Muscle layer of colon (tissue), 2 donors: ENCODE measurements around the gene ANKRD49.

Source experiments
- H3K27ac ChIP-seq: one replicate; pipeline ENCODE4 v1.7.0; 2013; ENCODE audit warnings: low read depth, mild to moderate bottlenecking, low read length, moderate library complexity
- H3K27me3 ChIP-seq, 2 donors: one replicate each; pipeline ENCODE4 v1.7.0; 2013; ENCODE audit warnings: low read length in 2 of 2, mild to moderate bottlenecking in 2 of 2; ENCODE audit not compliant: insufficient read depth in 2 of 2, control insufficient read depth in 1 of 2
- H3K36me3 ChIP-seq: one replicate; pipeline ENCODE4 v1.7.0; 2013; ENCODE audit warnings: mild to moderate bottlenecking, low read length; ENCODE audit not compliant: insufficient read depth
- H3K4me1 ChIP-seq: one replicate; pipeline ENCODE4 v1.7.0; 2013; ENCODE audit warnings: mild to moderate bottlenecking, low read length; ENCODE audit not compliant: insufficient read depth
- H3K4me3 ChIP-seq, 2 donors: one replicate each; pipeline ENCODE4 v1.7.0; 2013; ENCODE audit warnings: low read length in 2 of 2, low read depth in 1 of 2, mild to moderate bottlenecking in 1 of 2, moderate library complexity in 1 of 2
- H3K9ac ChIP-seq: one replicate; pipeline ENCODE4 v1.7.0; 2013; ENCODE audit warnings: low read length
- H3K9me3 ChIP-seq: one replicate; pipeline ENCODE4 v1.7.0; 2013; ENCODE audit warnings: mild to moderate bottlenecking, low read length
- donor health status: abdominal sarcoma.
- donor health status: Adenocarcinoma of cecum.

The ANKRD49 gene

GRCh38 chr11:94511932-94512781, 18.4 kb downstream of the ANKRD49 start, which contains the start of gene C11orf97:
C11orf97 (plus strand) TSS chr11:94512461; CDS start chr11:94512529, 68 bp downstream.
- Histone ChIP-seq H3K4me3 (peak within 1 kb of the TSS; percentile 48 to 70), H3K36me3 (no peaks in the 10 kb centered on the region), H3K9ac (no peak within 1 kb of the TSS), H3K27ac (no peak within 1 kb of the TSS), H3K4me1 (no peaks in the 10 kb centered on the region), H3K9me3 (no peaks in the 10 kb centered on the region), H3K27me3 (peaks cover 0 to 5% of the 10 kb centered on the region in 2 donors)

DNA sequence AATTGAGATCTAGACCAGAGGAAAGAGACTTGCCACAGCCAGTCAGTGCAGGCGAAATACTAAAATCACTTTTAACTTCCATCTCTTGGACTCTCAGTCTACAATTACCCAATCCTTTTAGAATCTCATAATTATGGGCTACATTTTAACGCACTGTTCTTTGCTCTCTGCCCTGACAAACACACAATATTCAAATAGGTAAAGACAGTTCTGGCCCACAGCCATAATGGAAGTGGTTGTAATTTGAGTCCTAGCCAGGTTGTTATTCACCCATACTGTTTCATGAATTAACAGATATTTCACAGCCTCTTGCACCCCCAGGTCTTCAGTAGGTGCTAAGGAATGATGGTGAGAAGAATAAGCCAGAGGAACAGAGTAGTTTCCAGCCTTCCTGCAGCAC, 19.3 kb downstream of the ANKRD49 start:
- H3K9me3 ChIP-seq: no peaks in the 10 kb centered on the region
- no peak overlapping the region for H3K9ac ChIP-seq
- H3K4me1 ChIP-seq: no peaks in the 10 kb centered on the region
- no peak overlapping the region for H3K4me3 ChIP-seq
- H3K27ac ChIP-seq: no peak overlapping the region
- peaks cover 0 to 5% of the 10 kb centered on the region in 2 donors for H3K27me3 ChIP-seq
- no peaks in the 10 kb centered on the region for H3K36me3 ChIP-seq

GRCh38 chr11:94515398-94515797, 21.6 kb downstream of the ANKRD49 start:
- peaks cover 0 to 5% of the 10 kb centered on the region in 2 donors for H3K27me3 ChIP-seq
- H3K9ac ChIP-seq: no peak overlapping the region
- no peak overlapping the region for H3K27ac ChIP-seq
- H3K4me1 ChIP-seq: no peaks in the 10 kb centered on the region
- no peaks in the 10 kb centered on the region for H3K36me3 ChIP-seq
- no peaks in the 10 kb centered on the region for H3K9me3 ChIP-seq
- no peak overlapping the region for H3K4me3 ChIP-seq

DNA sequence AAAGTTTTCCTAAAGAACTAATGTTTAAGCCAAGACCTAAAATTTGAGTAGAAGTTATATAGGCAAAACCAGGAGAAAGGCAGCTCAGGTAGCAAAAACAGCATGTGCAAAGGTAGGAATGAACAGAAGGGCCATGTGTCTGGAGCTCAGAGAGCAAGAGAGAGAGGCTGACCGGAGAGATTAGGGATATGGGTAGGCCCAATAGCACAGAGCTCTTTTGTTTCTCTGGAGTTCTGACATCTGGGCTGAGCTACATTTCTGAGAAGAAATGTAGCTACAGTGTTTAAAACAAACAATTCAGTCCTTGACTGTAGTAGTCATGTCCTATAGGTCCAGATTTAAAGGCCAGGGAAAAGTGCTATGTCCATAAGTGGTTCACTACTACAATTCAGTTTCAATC, 22.9 kb downstream of the ANKRD49 start:
- Histone ChIP-seq H3K4me1 (no peaks in the 10 kb centered on the region), H3K9me3 (no peaks in the 10 kb centered on the region), H3K27me3 (peaks cover 0 to 5% of the 10 kb centered on the region in 2 donors), H3K27ac (no peak overlapping the region), H3K36me3 (no peaks in the 10 kb centered on the region), H3K9ac (no peak overlapping the region), H3K4me3 (no peak overlapping the region)

GRCh38 chr11:94518300-94518699, 24.5 kb downstream of the ANKRD49 start:
- Histone ChIP-seq H3K4me1 (no peaks in the 10 kb centered on the region), H3K4me3 (no peak overlapping the region), H3K36me3 (no peaks in the 10 kb centered on the region), H3K27me3 (no peaks in the 10 kb centered on the region), H3K27ac (no peak overlapping the region), H3K9me3 (no peaks in the 10 kb centered on the region), H3K9ac (no peak overlapping the region)

GRCh38 chr11:94519478-94520084, 25.8 kb downstream of the ANKRD49 start:
- Histone ChIP-seq H3K27ac (no peak overlapping the region), H3K4me3 (no peak overlapping the region), H3K9ac (no peak overlapping the region), H3K4me1 (no peaks in the 10 kb centered on the region), H3K36me3 (no peaks in the 10 kb centered on the region), H3K27me3 (no peaks in the 10 kb centered on the region), H3K9me3 (no peaks in the 10 kb centered on the region)

DNA sequence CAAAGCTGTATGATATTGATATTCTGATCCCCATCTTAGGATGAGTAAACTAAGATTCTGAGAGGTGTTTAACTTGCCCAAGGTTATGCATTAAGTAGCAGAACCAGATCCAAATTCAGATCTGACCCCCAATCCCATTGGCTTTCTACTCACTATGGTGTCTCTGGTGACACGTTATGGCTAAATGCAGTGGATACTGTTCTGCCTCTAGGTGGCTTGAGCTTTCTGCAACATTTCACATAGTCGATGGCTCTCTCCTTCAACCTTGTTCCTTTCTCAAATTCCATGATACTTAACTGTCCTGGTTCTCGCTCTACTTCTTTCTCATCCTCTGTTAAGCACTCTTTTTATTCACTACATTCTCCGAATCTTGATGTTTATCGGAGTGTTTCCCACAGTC, 27.9 kb downstream of the ANKRD49 start:
- Histone ChIP-seq H3K27me3 (no peaks in the 10 kb centered on the region), H3K4me3 (no peak overlapping the region), H3K36me3 (no peaks in the 10 kb centered on the region), H3K9ac (no peak overlapping the region), H3K4me1 (no peaks in the 10 kb centered on the region), H3K9me3 (no peaks in the 10 kb centered on the region), H3K27ac (no peak overlapping the region)

DNA sequence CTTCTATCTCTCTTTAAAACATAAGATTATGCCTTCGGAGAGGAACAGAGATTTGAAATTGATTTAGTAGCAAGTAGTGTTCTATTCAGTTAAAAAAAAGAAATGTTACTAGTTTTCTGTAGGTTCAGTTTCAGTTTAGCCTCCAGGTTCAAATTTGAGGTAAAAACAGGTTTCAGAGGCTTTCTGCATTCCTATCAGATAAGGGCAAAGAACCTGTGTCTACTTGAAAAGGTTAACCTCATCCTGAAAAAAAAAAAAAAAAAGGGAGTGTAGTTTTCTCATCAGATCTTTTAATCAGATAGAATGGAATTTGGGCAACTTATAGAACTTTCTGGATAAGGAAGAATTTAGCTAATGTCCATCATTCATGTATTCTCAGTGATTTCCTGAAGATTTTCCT, 30.6 kb downstream of the ANKRD49 start:
- H3K4me1 ChIP-seq: no peaks in the 10 kb centered on the region
- H3K36me3 ChIP-seq: no peaks in the 10 kb centered on the region
- no peak overlapping the region for H3K4me3 ChIP-seq
- H3K27me3 ChIP-seq: no peaks in the 10 kb centered on the region
- no peak overlapping the region for H3K9ac ChIP-seq
- no peak overlapping the region for H3K27ac ChIP-seq
- H3K9me3 ChIP-seq: no peaks in the 10 kb centered on the region

DNA sequence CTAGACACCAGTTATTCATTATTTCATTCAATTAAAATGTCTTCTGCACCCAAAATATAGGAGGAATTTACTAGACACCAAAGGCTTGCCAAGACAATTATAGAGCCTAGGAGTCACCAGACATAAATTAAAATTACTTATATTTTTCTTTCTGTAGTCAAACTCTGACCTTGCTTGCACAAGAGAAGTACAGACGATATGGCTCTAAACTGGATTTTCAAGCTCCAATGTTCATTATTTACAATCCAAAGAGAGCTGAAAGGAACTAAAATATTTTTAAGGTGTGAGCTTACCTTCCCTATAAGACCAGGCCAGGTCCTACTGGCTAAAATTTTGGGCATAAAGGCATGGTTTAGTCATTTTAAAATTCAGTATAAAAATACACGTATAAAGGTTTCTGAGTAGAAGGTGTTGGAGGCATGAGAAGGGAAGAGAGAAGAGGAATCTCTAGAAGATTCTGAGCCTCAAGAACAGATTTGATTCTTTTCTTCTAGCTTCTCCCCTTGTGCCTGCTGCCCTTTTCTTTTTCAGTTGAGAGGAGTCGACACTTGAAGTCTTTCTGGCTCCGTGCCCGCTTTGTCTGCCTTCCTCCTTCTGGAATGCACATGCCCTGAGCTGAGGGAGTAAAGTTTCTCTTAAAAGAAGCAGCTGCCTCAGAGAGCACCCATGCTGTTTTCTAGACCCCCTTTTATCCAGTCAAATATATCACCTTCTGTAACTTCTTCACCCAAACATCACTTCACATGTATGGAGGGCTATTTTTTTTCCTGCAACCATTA, 32.0 kb downstream of the ANKRD49 start:
- no peak overlapping the region for H3K9ac ChIP-seq
- H3K4me3 ChIP-seq: no peak overlapping the region
- H3K4me1 ChIP-seq: no peaks in the 10 kb centered on the region

DNA sequence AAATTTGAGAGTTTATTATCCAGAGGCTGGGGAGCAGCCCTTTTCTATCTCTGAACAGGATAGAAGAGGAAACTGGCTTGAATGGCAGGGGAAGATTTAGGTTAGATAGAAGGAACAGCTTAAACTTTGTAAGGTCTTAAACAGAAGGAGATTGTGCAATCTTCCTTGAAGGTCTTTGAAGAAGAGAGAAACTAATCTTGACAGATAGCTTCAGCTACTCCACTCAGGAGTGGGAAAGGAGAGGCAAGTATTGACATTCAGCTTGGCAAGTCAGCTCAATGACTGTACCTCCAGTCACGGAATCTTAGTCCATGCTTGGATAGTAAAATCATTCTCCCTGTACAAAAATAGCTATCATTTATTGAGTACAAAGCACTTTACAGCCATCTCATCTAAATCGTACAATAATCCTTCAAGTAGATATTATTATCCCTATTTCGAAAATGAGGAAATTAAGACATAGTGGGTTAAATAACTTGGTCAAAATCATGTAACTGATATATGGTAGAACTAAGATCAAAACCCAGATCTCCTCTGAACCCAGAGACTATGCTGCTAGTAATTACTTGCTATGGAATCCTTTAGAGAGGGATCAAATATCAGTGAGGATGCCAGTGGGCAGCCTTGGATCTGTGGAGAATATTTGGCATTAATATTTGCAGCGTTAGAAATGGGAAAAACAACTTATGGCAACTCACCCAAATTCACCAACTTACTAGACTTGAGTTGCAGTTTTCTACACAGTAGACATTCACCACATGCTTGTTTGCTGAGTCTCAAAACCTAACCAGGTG, 33.1 kb downstream of the ANKRD49 start:
- H3K4me3 ChIP-seq: no peak overlapping the region
- H3K27ac ChIP-seq: no peak overlapping the region
- no peaks in the 10 kb centered on the region for H3K27me3 ChIP-seq
- no peaks in the 10 kb centered on the region for H3K9me3 ChIP-seq
- H3K4me1 ChIP-seq: no peaks in the 10 kb centered on the region
- H3K9ac ChIP-seq: no peak overlapping the region
- H3K36me3 ChIP-seq: no peaks in the 10 kb centered on the region

More for the DNA sequence above, 32.0 kb downstream of the ANKRD49 start:
- Histone ChIP-seq H3K9me3 (no peaks in the 10 kb centered on the region), H3K27me3 (no peaks in the 10 kb centered on the region), H3K27ac (no peak overlapping the region), H3K36me3 (no peaks in the 10 kb centered on the region)

- no peaks in the 10 kb centered on the region for H3K9me3 ChIP-seq
- H3K4me1 ChIP-seq: no peaks in the 10 kb centered on the region
- H3K4me3 ChIP-seq: no peak overlapping the region
- no peaks in the 10 kb centered on the region for H3K27me3 ChIP-seq
- no peak overlapping the region for H3K27ac ChIP-seq
- no peak overlapping the region for H3K9ac ChIP-seq
- no peaks in the 10 kb centered on the region for H3K36me3 ChIP-seq
These were observed 34.8 kb downstream of the ANKRD49 start for GRCh38 chr11:94528551-94528950.
